K562 (cell line): Measurements from ENCODE around the gene PLEKHN1. TPM values are rescaled to one million over a fixed set of nuclear protein-coding genes. Genes with fewer than 3 reads are reported as not detected.

ENCODE experiments used
- C11orf30 ChIP-seq: fragments of 450-650 bp; IDR thresholded peaks from 2 replicates; pipeline ENCODE4 v1.6.1; 2016; ENCODE audit warnings: low read depth, mild to moderate bottlenecking
- EZH2 ChIP-seq: IDR thresholded peaks from 2 replicates; pipeline ENCODE4 v1.6.1; 2012; ENCODE audit warnings: low read depth, mild to moderate bottlenecking, inconsistent platforms, low read length, borderline replicate concordance
- FOXA3 ChIP-seq, 2 experiments: fragments of 450-650 bp in 1 of 2; sonication (generic) in 1 of 2; formaldehyde crosslinking; IDR thresholded peaks in 1 of 2; conservative IDR thresholded peaks in 1 of 2; 2 replicates each; pipeline versions ENCODE4 v1.4.0 to v1.8.0; 2020 to 2022; ENCODE audit warnings: mild to moderate bottlenecking in 2 of 2, missing genetic modification reagents in 1 of 2
- GATAD2B ChIP-seq: fragments of 450-650 bp; IDR thresholded peaks from 2 replicates; pipeline ENCODE4 v1.6.1; 2017; ENCODE audit warnings: mild to moderate bottlenecking, borderline replicate concordance
- HEY1 ChIP-seq: fragments of 250-450 bp; sonication (Bioruptor Pico); IDR thresholded peaks from 2 replicates; pipeline ENCODE4 v1.5.0; 2020; ENCODE audit warnings: mild to moderate bottlenecking, moderate library complexity, borderline replicate concordance
- MCM5 ChIP-seq: fragments of 450-650 bp; IDR thresholded peaks from 2 replicates; pipeline ENCODE4 v1.6.1; 2016; ENCODE audit warnings: low read depth
- MECOM ChIP-seq: fragments of 250-450 bp; sonication (Bioruptor Pico); IDR thresholded peaks from 2 replicates; pipeline ENCODE4 v1.8.0; 2022; ENCODE audit warnings: inconsistent platforms
- MYC ChIP-seq, 2 experiments: fragments of 250-450 bp in 1 of 2; sonication (Bioruptor Pico) in 1 of 2; IDR thresholded peaks; 2 replicates each; pipeline versions ENCODE4 v1.5.1 to v1.6.1; 2012 to 2021; ENCODE audit warnings: low read depth in 2 of 2, borderline replicate concordance in 1 of 2, improper control_type of control experiment in 1 of 2, low read length in 1 of 2, mild to moderate bottlenecking in 1 of 2, moderate library complexity in 1 of 2
- NFXL1 ChIP-seq: fragments of 450-650 bp; formaldehyde crosslinking; IDR thresholded peaks from 2 replicates; pipeline ENCODE4 v1.4.0; 2021; ENCODE audit warnings: mild to moderate bottlenecking
- PHB2 ChIP-seq: fragments of 450-650 bp; IDR thresholded peaks from 2 replicates; pipeline ENCODE4 v1.6.1; 2017; ENCODE audit warnings: low read depth
- PHF8 ChIP-seq: fragments of 200-600 bp; sonication (generic); IDR thresholded peaks from 2 replicates; pipeline ENCODE4 v1.6.1; 2012; ENCODE audit warnings: mixed run types, mild to moderate bottlenecking, inconsistent platforms, low read length, moderate library complexity, borderline replicate concordance
- SAFB ChIP-seq: fragments of 200-400 bp; formaldehyde crosslinking; IDR thresholded peaks from 2 replicates; pipeline ENCODE4 v1.6.1; 2017; ENCODE audit warnings: low read depth, low read length, borderline replicate concordance
- YY1 ChIP-seq, 3 experiments: IDR thresholded peaks; 2 replicates each; pipeline ENCODE4 v1.6.1; 2011; ENCODE audit warnings: low read length in 2 of 3, mild to moderate bottlenecking in 2 of 3, moderate library complexity in 2 of 3, borderline replicate concordance in 1 of 3, control low read depth in 1 of 3, low read depth in 1 of 3; ENCODE audit not compliant: insufficient read depth in 3 of 3, insufficient replicate concordance in 2 of 3, control insufficient read depth in 1 of 3, insufficient read length in 1 of 3; ENCODE audit errors: extremely low read depth in 1 of 3
- ZEB2 ChIP-seq: fragments of 450-650 bp; IDR thresholded peaks from 2 replicates; pipeline ENCODE4 v1.6.1; 2016
- ZNF134 ChIP-seq: fragments of 250-450 bp; sonication (Bioruptor Pico); conservative IDR thresholded peaks from 2 replicates; pipeline ENCODE4 v1.4.0; 2020
- ZNF586 ChIP-seq: fragments of 450-650 bp; formaldehyde crosslinking; conservative IDR thresholded peaks from 2 replicates; pipeline ENCODE4 v1.4.0; 2020; ENCODE audit warnings: mild to moderate bottlenecking, moderate library complexity
- ZNF778 ChIP-seq: fragments of 450-650 bp; formaldehyde crosslinking; IDR thresholded peaks from 2 replicates; pipeline ENCODE4 v1.4.0; 2020; ENCODE audit warnings: mild to moderate bottlenecking, moderate library complexity
- polyA plus RNA-seq, 8 experiments: library from polyadenylated mRNA; depleted of rRNA in 4 of 8; stranded (reverse) in 5 of 8; unstranded in 3 of 8; fragments of >200 nt; fragmentation: Nextera tagmentation in 2 of 8; fragmentation: Illumina TruSeq in 1 of 8; extraction: Ambion mirVana in 2 of 8; extraction: Trizol in 1 of 8; gene quantifications; 2 replicates each; pipeline versions ENCODE4 v1.2.1 to v1.2.3, GENCODE V29; 2011 to 2014; ENCODE audit warnings: inconsistent platforms in 1 of 8, missing spikeins in 1 of 8
- total RNA-seq, 7 experiments: library from RNA; depleted of rRNA in 6 of 7; stranded (reverse); fragments of >200 nt in 6 of 7; fragmentation: Illumina TruSeq in 2 of 7; extraction: Trizol in 2 of 7; gene quantifications; 2 replicates each; pipeline versions ENCODE4 v1.2.1 to v1.2.3, GENCODE V29; 2011 to 2021; ENCODE audit warnings: low replicate concordance in 1 of 7
- TF ChIP-seq, protein P1 (sequence below): fragments of 250-450 bp; sonication (Bioruptor Pico); IDR thresholded peaks from 2 replicates; pipeline ENCODE4 v1.8.0; 2021; ENCODE audit warnings: moderate library complexity, mild to moderate bottlenecking, inconsistent platforms
- TF ChIP-seq, protein P2 (sequence below): fragments of 250-450 bp; sonication (Bioruptor Pico); IDR thresholded peaks from 2 replicates; pipeline ENCODE4 v1.4.0; 2020; ENCODE audit warnings: mild to moderate bottlenecking
- TF ChIP-seq, protein P3 (sequence below): fragments of 450-650 bp; formaldehyde crosslinking; conservative IDR thresholded peaks from 2 replicates; pipeline ENCODE4 v1.4.0; 2022; ENCODE audit warnings: mild to moderate bottlenecking, missing genetic modification characterization
- TF ChIP-seq, protein P4 (sequence below), 2 experiments: fragments of 250-450 bp in 1 of 2; fragments of 450-650 bp in 1 of 2; sonication (Bioruptor Pico) in 1 of 2; IDR thresholded peaks; 2 replicates each; pipeline versions ENCODE4 v1.6.1 to v1.8.0; 2016 to 2021; ENCODE audit warnings: mild to moderate bottlenecking in 2 of 2, moderate library complexity in 2 of 2, missing compliant biosample characterization in 1 of 2, missing genetic modification characterization in 1 of 2
- TF ChIP-seq, protein P5 (sequence below): sonication (generic); formaldehyde crosslinking; IDR thresholded peaks from 2 replicates; pipeline ENCODE4 v1.8.0; 2022; ENCODE audit warnings: mild to moderate bottlenecking, missing genetic modification reagents

The PLEKHN1 gene
- total and polyA plus RNA-seq, 9 of the 15 experiments (the other 6 are each of a cell fraction or from before 2014, with no cell fraction given), result 0.07 to 1.5 (median 0.13) TPM; not detected in 2

DNA sequence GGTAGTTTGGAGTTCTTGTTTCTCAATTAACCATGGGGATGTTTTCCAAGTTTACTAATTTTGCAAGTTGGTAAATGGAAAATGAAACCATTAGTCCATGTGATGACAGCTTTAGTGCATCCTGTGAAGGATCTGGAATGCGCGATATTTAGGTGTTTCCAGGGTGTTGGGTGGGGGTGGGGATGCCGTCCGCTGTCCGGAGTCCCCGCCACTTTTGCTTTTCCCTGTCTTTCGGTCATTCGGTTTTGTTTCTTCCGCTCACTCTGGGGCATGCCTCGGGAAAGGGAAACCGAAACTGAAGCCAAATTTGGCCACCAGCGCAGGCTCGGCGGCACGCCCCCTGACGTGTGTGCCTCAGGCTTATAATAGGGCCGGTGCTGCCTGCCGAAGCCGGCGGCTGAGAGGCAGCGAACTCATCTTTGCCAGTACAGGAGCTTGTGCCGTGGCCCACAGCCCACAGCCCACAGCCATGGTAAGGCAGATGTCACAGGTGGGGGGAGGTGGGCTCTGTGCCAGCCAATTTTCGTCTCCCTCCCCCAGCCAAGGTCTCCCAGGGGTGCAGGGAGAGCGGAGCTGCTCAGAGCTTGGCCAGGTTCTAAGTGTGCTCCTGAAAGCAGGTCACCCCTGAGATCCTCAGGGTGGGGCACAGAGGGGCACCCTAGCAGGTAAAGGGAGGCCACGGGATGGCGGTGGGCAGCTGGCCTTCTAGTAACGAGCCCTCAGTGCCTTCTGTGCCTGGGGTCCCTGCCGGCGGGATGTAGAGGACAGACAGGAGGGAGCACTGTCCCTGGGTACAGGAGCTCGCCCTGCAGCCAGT is 47.0 kb downstream of the PLEKHN1 start, which contains the start of gene ISG15 (continued):
- TF ChIP-seq, protein P1, sequence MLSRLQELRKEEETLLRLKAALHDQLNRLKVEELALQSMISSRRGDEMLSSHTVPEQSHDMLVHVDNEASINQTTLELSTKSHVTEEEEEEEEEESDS (CRISPR knock-in tag), result no peak
- TF ChIP-seq ZEB2, result peak; percentile 60; the same call in 1 of the 2 replicates
- peak in 1 of 3 experiments; percentile 33 for TF ChIP-seq YY1 (IDR thresholded peaks at IDR 0.05; ENCODE audit: borderline replicate concordance in 1 of 3, control insufficient read depth in 1 of 3, extremely low read depth in 1 of 3, insufficient read depth in 3 of 3, insufficient read length in 1 of 3, insufficient replicate concordance in 2 of 3, low read depth in 1 of 3, low read length in 2 of 3)
- TF ChIP-seq C11orf30, result no peak
- no peak for TF ChIP-seq PHB2
- TF ChIP-seq, protein P2, sequence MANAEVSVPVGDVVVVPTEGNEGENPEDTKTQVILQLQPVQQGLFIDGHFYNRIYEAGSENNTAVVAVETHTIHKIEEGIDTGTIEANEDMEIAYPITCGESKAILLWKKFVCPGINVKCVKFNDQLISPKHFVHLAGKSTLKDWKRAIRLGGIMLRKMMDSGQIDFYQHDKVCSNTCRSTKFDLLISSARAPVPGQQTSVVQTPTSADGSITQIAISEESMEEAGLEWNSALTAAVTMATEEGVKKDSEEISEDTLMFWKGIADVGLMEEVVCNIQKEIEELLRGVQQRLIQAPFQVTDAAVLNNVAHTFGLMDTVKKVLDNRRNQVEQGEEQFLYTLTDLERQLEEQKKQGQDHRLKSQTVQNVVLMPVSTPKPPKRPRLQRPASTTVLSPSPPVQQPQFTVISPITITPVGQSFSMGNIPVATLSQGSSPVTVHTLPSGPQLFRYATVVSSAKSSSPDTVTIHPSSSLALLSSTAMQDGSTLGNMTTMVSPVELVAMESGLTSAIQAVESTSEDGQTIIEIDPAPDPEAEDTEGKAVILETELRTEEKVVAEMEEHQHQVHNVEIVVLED (CRISPR knock-in tag), result peak; percentile 21; the same call in 1 of the 2 replicates
- TF ChIP-seq ZNF778, result no peak
- TF ChIP-seq EZH2, result no peak
- no peak for TF ChIP-seq HEY1
- TF ChIP-seq, protein P3, sequence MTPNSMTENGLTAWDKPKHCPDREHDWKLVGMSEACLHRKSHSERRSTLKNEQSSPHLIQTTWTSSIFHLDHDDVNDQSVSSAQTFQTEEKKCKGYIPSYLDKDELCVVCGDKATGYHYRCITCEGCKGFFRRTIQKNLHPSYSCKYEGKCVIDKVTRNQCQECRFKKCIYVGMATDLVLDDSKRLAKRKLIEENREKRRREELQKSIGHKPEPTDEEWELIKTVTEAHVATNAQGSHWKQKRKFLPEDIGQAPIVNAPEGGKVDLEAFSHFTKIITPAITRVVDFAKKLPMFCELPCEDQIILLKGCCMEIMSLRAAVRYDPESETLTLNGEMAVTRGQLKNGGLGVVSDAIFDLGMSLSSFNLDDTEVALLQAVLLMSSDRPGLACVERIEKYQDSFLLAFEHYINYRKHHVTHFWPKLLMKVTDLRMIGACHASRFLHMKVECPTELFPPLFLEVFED, result no peak
- no peak for TF ChIP-seq NFXL1 (CRISPR knock-in tag)
- TF ChIP-seq, protein P4, sequence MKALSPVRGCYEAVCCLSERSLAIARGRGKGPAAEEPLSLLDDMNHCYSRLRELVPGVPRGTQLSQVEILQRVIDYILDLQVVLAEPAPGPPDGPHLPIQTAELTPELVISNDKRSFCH (CRISPR knock-in tag; IDR thresholded peaks at IDR 0.05), result no peak
- TF ChIP-seq, protein P4 (tag; IDR thresholded peaks at IDR 0.05), result no peak
- TF ChIP-seq FOXA3 (CRISPR knock-in tag; conservative IDR thresholded peaks at IDR 0.05 in 1 of 2, IDR thresholded peaks at IDR 0.05 in 1 of 2), result 0 out of 4 replicates have a peak, but pooled peaks of 1 of the 2 experiments have one; percentile 16
- no peak for TF ChIP-seq MCM5
- peak; percentile 15; the same call in 1 of the 2 replicates for TF ChIP-seq GATAD2B
- no peak for TF ChIP-seq SAFB
- TF ChIP-seq MYC (IDR thresholded peaks at IDR 0.05; ENCODE audit: low read depth, low read length), result peak; percentile 80
- TF ChIP-seq MYC (CRISPR knock-in tag; IDR thresholded peaks at IDR 0.05; ENCODE audit: borderline replicate concordance, low read depth), result no peak
- TF ChIP-seq, protein P5, sequence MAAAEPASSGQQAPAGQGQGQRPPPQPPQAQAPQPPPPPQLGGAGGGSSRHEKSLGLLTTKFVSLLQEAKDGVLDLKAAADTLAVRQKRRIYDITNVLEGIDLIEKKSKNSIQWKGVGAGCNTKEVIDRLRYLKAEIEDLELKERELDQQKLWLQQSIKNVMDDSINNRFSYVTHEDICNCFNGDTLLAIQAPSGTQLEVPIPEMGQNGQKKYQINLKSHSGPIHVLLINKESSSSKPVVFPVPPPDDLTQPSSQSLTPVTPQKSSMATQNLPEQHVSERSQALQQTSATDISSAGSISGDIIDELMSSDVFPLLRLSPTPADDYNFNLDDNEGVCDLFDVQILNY, result no peak
- TF ChIP-seq PHF8, result peak; percentile 78; the same call in 1 of the 2 replicates
- no peak for TF ChIP-seq ZNF134 (CRISPR knock-in tag)
- no peak for TF ChIP-seq MECOM
- no peak for TF ChIP-seq ZNF586 (CRISPR knock-in tag)
